Fibroblast of lung (primary cell): Measurements from ENCODE around the gene ACTR3. TPM values are rescaled to one million over a fixed set of nuclear protein-coding genes. Genes with fewer than 3 reads are reported as not detected.
A peak's percentile ranks its signal among the peaks of the same experiment; 100 is the strongest.

Experiments used
- DNase-seq, 2 donors: peaks; one replicate each; pipeline versions ENCODE4 v3.0.0 to v3.0.0-alpha.2; 2010; ENCODE audit warnings: low read depth in 2 of 2
- H2AFZ ChIP-seq: 2 replicates; pipeline ENCODE4 v1.5.1; 2012; ENCODE audit warnings: low read length, control low read depth, inconsistent platforms
- H3K27ac ChIP-seq: 2 replicates; pipeline ENCODE4 v1.5.1; 2011; ENCODE audit warnings: low read length, control low read depth; ENCODE audit not compliant: insufficient read depth
- H3K27me3 ChIP-seq: 2 replicates; pipeline ENCODE4 v1.5.1; 2011; ENCODE audit warnings: mild to moderate bottlenecking, low read length; ENCODE audit not compliant: control insufficient read depth, insufficient read depth
- H3K36me3 ChIP-seq: 2 replicates; pipeline ENCODE4 v1.5.1; 2011; ENCODE audit warnings: low read length; ENCODE audit not compliant: control insufficient read depth, insufficient read depth
- H3K4me1 ChIP-seq: 2 replicates; pipeline ENCODE4 v1.5.1; 2011; ENCODE audit warnings: low read length; ENCODE audit not compliant: control insufficient read depth, insufficient read depth; ENCODE audit errors: extremely low read depth
- H3K4me2 ChIP-seq: 2 replicates; pipeline ENCODE4 v1.5.1; 2011; ENCODE audit warnings: low read length, control low read depth; ENCODE audit not compliant: insufficient read depth; ENCODE audit errors: extremely low read depth
- H3K4me3 ChIP-seq, 4 experiments: fragments of 200-600 bp in 1 of 4; sonication (generic) in 1 of 4; replicated peaks in 1 of 4; 2 replicates each; pipeline ENCODE4 v1.5.1; 2011 to 2016; ENCODE audit warnings: low read length in 4 of 4, low read depth in 3 of 4, mild to moderate bottlenecking in 3 of 4, control low read depth in 2 of 4, inconsistent platforms in 1 of 4, mixed read lengths in 1 of 4; ENCODE audit not compliant: insufficient read depth in 1 of 4; ENCODE audit errors: control extremely low read depth in 1 of 4
- H3K79me2 ChIP-seq: 2 replicates; pipeline ENCODE4 v1.5.1; 2012; ENCODE audit warnings: mild to moderate bottlenecking, low read length, inconsistent platforms; ENCODE audit not compliant: control insufficient read depth, insufficient read depth
- H3K9ac ChIP-seq: 2 replicates; pipeline ENCODE4 v1.5.1; 2011; ENCODE audit warnings: mild to moderate bottlenecking, low read length, control low read depth; ENCODE audit not compliant: insufficient read depth
- H3K9me3 ChIP-seq: 2 replicates; pipeline ENCODE4 v1.5.1; 2012; ENCODE audit warnings: low read depth, low read length; ENCODE audit not compliant: control insufficient read depth, insufficient read depth
- H4K20me1 ChIP-seq: 2 replicates; pipeline ENCODE4 v1.5.1; 2011; ENCODE audit warnings: low read length; ENCODE audit not compliant: control insufficient read depth, insufficient read depth; ENCODE audit errors: extremely low read depth
- CTCF ChIP-seq, 2 donors: IDR thresholded peaks in 1 of 2; conservative IDR thresholded peaks in 1 of 2; 1 replicate in 1 of 2; 2 replicates in 1 of 2; pipeline ENCODE4 v1.5.1; 2011 to 2012; ENCODE audit warnings: low read length in 2 of 2, control low read depth in 1 of 2, inconsistent platforms in 1 of 2, low read depth in 1 of 2, mild to moderate bottlenecking in 1 of 2
- EZH2 ChIP-seq: IDR thresholded peaks from 2 replicates; pipeline ENCODE4 v1.5.1; 2012; ENCODE audit warnings: low read length, control low read depth, mild to moderate bottlenecking; ENCODE audit errors: missing control alignments
- polyA plus RNA-seq, 2 donors: library from polyadenylated mRNA; depleted of rRNA in 1 of 2; stranded (reverse) in 1 of 2; unstranded in 1 of 2; fragments of >200 nt; gene quantifications; 2 replicates each; pipeline ENCODE4 v1.2.1, GENCODE V29; 2011 to 2012; ENCODE audit warnings: missing spikeins in 1 of 2
- total RNA-seq: library from RNA; depleted of rRNA; stranded (reverse); fragments of >200 nt; gene quantifications from 2 replicates; pipeline ENCODE4 v1.2.1, GENCODE V29; 2014

The ACTR3 gene
- total and polyA plus RNA-seq, 2 donors (not counting 1 experiment from before 2014, with no cell fraction given) = 177 to 479 TPM

- H3K4me1 ChIP-seq = peaks cover 13% of the 10 kb centered on the region
- H3K9me3 ChIP-seq = no peaks in the 10 kb centered on the region
- peaks cover 100% of the 10 kb centered on the region for H3K79me2 ChIP-seq
- no peaks in the 10 kb centered on the region for H3K36me3 ChIP-seq
- H2AFZ ChIP-seq = no peak overlapping the region
- peak in 1 of 2 donors; percentile 48 for DNase-seq
- H3K4me3 ChIP-seq = no peak overlapping the region
- peaks cover 24% of the 10 kb centered on the region for H4K20me1 ChIP-seq
- TF ChIP-seq EZH2 (no peak), CTCF (conservative IDR thresholded peaks at IDR 0.05 in 1 of 2, IDR thresholded peaks at IDR 0.05 in 1 of 2; ENCODE audit: low read depth in 1 of 2, low read length in 2 of 2) (no peak)
- no peaks in the 10 kb centered on the region for H3K27me3 ChIP-seq
- no peak overlapping the region for H3K27ac ChIP-seq
- no peak overlapping the region for H3K9ac ChIP-seq
- H3K4me2 ChIP-seq = no peak overlapping the region
Measured at GRCh38 chr2:113895301-113895700, 5.4 kb downstream of the ACTR3 start.

- Histone ChIP-seq H3K36me3 (no peaks in the 10 kb centered on the region), H4K20me1 (peaks cover 24% of the 10 kb centered on the region), H3K4me2 (peak overlapping the region; percentile 32), H3K9me3 (no peaks in the 10 kb centered on the region), H2AFZ (no peak overlapping the region), H3K27ac (no peak overlapping the region), H3K79me2 (peaks cover 100% of the 10 kb centered on the region), H3K4me1 (peaks cover 13% of the 10 kb centered on the region), H3K27me3 (no peaks in the 10 kb centered on the region), H3K4me3 (no peak overlapping the region), H3K9ac (no peak overlapping the region)
- TF ChIP-seq CTCF (conservative IDR thresholded peaks at IDR 0.05 in 1 of 2, IDR thresholded peaks at IDR 0.05 in 1 of 2; ENCODE audit: low read depth in 1 of 2, low read length in 2 of 2) (no peak), EZH2 (no peak)
- no peak for DNase-seq
Measured at GRCh38 chr2:113895819-113896563, 6.1 kb downstream of the ACTR3 start.

GRCh38 chr2:113896791-113897190 is 6.9 kb downstream of the ACTR3 start:
- Histone ChIP-seq H3K27ac (no peak overlapping the region), H3K27me3 (no peaks in the 10 kb centered on the region), H3K9me3 (no peaks in the 10 kb centered on the region), H3K79me2 (peaks cover 100% of the 10 kb centered on the region), H3K9ac (no peak overlapping the region), H3K36me3 (no peaks in the 10 kb centered on the region), H3K4me1 (peaks cover 13% of the 10 kb centered on the region), H3K4me2 (peak overlapping the region; percentile 38), H3K4me3 (no peak overlapping the region), H4K20me1 (peaks cover 27% of the 10 kb centered on the region), H2AFZ (no peak overlapping the region)
- no peak for DNase-seq
- TF ChIP-seq EZH2 (no peak), CTCF (conservative IDR thresholded peaks at IDR 0.05 in 1 of 2, IDR thresholded peaks at IDR 0.05 in 1 of 2; ENCODE audit: low read depth in 1 of 2, low read length in 2 of 2) (no peak)
